ENCODE results near the gene TTC28.

Gene TTC28

DNA sequence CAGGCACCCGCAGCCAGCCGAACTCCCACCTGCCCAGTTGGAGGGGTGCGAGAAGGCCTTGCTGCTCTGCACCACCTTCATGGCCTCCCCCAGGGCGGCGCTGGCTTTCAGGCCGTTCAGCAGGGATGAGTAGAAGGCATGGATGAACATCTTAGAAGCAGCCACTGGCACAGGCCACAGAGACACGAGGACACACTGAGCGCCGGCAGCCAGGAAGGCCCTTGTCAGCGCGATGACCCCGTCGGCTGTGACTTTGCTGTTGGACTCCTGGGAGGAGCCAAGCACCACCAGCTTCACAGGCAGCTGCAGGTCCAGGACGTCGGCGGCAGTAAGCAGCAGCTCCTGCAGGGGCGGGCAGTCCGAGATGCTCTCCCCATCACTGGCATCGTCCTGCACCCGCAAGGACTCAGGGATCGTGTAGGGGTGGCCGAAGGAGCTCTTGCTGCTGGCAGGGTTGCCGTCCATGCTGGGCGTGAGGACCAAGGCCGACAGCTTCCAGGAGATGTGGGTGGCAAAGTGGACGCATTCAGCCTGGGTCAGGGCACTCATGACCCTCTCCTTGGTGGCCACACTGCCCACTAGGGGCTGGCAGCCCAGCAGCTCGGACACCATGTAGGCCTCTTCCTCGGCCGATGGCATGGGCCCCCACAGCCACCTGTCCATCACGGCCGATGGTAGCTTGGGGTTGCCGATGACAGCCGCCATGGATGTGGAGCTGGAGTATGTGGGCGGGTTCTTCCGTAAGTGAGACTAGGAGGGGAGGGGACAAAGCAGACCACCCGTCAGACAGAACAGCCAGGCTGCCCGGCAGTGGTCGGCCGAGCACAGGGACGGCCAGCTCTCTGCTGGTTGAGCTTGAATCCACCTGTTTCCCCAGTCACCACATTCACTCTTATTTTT, 680.9 kb downstream of the TTC28 start:
- TF ChIP-seq, protein P1, sequence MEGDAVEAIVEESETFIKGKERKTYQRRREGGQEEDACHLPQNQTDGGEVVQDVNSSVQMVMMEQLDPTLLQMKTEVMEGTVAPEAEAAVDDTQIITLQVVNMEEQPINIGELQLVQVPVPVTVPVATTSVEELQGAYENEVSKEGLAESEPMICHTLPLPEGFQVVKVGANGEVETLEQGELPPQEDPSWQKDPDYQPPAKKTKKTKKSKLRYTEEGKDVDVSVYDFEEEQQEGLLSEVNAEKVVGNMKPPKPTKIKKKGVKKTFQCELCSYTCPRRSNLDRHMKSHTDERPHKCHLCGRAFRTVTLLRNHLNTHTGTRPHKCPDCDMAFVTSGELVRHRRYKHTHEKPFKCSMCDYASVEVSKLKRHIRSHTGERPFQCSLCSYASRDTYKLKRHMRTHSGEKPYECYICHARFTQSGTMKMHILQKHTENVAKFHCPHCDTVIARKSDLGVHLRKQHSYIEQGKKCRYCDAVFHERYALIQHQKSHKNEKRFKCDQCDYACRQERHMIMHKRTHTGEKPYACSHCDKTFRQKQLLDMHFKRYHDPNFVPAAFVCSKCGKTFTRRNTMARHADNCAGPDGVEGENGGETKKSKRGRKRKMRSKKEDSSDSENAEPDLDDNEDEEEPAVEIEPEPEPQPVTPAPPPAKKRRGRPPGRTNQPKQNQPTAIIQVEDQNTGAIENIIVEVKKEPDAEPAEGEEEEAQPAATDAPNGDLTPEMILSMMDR (IDR thresholded peaks at IDR 0.05; ENCODE audit: borderline replicate concordance, control extremely low read depth, extremely low read depth, insufficient read depth, missing control alignments) = no peak
- no peak for DNase-seq (ENCODE audit: low spot score)
- in situ Hi-C loops (cut with MboI; ENCODE audit: low sequenced_read_pairs, unreplicated experiment) = no loop called here

DNA sequence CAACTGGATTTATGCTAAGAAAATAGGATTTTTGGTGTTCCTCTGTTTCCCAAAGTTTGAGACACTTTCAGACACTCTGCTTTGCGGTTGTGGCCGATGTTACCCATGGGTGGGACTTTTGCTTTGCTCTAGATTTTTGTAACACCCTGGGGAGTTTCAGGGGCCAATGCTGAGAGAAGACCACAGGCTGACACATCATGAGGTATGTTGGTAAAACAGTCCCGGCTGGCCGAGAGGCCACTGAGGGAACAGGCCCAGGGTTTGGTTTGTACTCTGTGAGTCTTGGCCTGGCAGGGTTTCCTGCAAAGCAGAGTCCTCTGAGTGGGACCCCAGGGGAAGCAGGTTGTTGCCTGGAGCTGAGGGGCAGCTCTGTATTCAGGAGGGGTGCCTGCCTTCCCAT, 682.1 kb downstream of the TTC28 start:
- no peak for DNase-seq (ENCODE audit: low spot score)
- in situ Hi-C loops (cut with MboI; ENCODE audit: low sequenced_read_pairs, unreplicated experiment) = no loop called here
- TF ChIP-seq, protein P1 (IDR thresholded peaks at IDR 0.05; ENCODE audit: borderline replicate concordance, control extremely low read depth, extremely low read depth, insufficient read depth, missing control alignments) = no peak

DNA sequence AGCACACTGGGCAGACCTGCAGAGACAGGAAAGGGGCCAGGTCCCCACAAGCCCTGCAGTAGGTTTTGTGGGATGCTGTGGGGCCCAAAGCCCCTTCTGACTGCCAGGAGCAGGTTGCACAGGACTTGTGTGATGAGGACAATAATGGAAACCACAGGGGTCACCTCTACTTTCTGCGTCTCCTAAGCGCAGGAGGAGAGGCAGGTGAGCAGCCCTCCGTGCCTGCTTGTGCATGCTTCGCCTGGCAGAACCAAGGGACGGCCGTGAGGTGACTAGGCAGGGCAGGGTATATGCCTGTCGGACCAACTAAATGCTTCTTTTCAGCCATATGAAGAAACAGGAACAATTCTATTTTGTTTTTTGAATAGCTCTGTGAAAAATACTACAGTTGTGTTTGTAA, 682.7 kb downstream of the TTC28 start:
- DNase-seq (ENCODE audit: low spot score) = no peak
- in situ Hi-C loops (cut with MboI; ENCODE audit: low sequenced_read_pairs, unreplicated experiment) = no loop called here
- TF ChIP-seq, protein P1 (IDR thresholded peaks at IDR 0.05; ENCODE audit: borderline replicate concordance, control extremely low read depth, extremely low read depth, insufficient read depth, missing control alignments) = no peak

DNA sequence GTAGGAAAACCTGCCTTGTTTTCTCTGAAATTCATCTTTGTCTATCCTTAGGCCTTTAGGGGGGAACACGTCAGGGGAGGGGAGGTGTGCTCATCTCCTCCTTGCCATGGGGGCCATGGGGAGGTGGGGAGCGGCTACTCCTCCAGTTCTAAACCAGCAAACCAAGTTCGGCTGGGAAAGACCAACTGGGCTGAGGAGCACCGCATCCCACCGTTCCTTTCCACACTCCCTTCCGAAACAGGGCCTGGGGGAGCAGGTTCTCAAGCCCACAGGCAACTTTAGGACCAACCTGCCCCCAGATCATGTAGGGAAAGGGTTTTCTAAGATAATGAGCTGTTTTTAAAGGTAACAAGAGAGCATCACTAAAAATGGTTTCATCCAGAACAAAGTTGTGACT, 683.1 kb downstream of the TTC28 start:
- DNase-seq (ENCODE audit: low spot score) = no peak
- in situ Hi-C loops (cut with MboI; ENCODE audit: low sequenced_read_pairs, unreplicated experiment) = no loop called here
- TF ChIP-seq, protein P1 (IDR thresholded peaks at IDR 0.05; ENCODE audit: borderline replicate concordance, control extremely low read depth, extremely low read depth, insufficient read depth, missing control alignments) = no peak

DNA sequence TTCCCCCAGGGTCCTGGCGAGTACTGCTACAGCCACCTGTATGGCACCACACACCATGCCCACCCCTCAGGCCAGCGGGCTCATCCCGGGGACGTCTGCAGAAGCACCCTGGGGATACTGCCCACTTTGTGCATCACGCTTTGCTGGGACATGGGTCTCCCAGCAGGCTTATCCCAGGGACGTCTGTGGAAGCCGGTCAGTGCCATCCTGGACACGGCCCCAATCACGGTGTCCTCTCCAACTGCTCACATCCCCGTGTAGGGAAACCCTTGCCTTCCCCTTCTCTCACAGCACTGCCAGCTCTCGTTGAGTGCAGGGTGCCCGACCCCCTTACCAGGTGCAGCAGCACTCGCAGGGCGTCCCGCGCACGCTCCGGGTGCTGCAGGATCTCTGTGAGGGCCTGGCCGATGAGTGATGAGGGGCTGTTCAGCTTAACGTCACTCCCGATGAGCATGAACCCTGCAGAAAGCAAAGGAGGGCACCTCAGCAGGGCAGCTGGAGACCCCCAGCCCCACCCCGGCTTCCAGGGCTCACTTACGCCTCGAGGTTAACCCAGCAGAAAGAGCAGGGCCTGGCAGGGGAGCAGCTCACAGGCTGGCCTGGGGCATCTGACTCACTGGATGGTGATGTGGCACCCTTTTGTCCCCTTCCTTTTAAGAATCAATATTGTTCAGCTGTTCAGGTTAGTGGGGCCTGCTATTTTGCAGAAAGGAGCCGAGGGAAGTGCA, 683.7 kb downstream of the TTC28 start:
- TF ChIP-seq, protein P1 (IDR thresholded peaks at IDR 0.05; ENCODE audit: borderline replicate concordance, control extremely low read depth, extremely low read depth, insufficient read depth, missing control alignments) = no peak
- DNase-seq (ENCODE audit: low spot score) = no peak
- in situ Hi-C loops (cut with MboI; ENCODE audit: low sequenced_read_pairs, unreplicated experiment) = no loop called here

DNA sequence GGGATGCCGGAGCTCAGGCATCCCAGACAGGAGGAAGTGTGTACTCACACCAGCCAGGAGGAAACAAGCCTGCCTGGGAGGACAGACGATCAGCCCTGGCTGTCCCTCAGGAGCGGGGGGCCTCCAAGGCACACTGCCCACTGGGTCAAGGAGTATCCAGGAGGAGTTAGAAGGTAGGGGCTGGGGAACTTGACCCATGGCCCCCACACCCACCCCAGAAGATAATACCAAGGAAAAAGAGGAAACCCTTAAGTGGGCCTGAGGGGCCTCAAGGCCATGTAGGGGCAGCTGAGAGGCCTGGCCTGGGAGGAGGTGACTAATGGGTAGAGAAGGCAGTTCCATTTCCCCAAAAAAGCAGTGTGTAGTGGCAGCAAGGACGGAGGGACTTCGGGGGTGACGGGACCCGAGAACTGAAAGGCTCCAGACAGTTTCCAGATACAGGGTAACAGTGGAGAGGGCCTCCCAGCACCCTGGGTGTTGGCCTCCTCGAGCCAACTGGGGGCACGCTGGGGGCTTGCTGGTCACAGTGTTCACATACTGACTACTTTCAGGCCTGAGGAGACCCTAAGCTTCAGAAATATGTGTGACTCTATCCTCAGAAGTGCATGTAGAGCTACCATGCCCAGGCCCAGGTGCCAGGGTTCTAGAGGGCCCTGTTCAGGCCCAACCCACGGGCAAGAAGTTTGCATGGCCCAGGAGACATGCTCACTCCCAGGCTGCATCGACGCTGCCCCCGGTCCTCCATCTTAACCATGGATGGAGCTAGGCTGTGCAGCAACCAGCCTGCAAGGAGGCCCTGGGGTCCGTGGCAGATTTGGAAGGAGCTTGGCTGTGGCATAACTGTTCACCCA, 684.9 kb downstream of the TTC28 start:
- no peak for DNase-seq (ENCODE audit: low spot score)
- in situ Hi-C loops (cut with MboI; ENCODE audit: low sequenced_read_pairs, unreplicated experiment) = no loop called here
- TF ChIP-seq, protein P1 (IDR thresholded peaks at IDR 0.05; ENCODE audit: borderline replicate concordance, control extremely low read depth, extremely low read depth, insufficient read depth, missing control alignments) = no peak
